ENCODE measurements around the gene APOH.

The APOH gene

GRCh38 chr17:66233023-66233753 is 4.0 kb upstream of the APOH start:
- no peak for DNase-seq

- DNase-seq, result no peak
Measured at GRCh38 chr17:66230922-66231591, 1.8 kb upstream of the APOH start.

DNA sequence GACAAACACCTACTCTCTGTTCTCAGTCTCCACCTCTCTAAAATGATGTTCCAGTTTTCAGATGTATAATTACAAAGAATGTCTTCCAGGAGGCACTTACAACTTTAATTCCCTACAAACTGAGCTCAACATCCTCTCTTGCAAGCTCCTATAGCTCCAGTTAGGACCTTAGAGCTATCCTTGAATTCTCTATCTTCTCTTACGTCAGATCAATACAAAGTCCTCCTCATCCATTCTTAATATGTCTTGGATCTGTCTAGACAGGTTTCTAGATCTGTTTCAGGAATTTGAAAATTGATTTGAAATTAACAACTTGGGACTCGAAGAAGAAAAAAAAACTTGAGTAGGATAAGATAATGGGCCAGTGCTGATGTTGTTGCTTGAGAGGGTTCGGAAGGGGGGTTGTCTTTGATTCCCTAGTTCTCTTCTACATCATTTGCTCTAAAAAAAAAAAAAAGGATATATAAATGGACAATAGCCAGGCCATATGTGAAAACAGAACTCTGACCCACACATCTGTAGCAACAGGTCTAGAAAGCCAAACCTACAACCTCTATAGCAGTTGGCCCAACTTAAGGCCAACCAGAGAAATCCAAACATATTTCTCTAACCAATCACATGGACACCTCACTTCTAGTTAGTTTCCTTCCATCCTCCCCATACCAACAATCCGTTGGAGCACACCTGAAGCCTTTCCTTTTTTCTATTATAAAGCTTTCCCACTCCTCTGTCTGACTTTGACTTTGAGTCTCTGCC is 746 bp upstream of the APOH start:
- DNase-seq, result no peak

DNA sequence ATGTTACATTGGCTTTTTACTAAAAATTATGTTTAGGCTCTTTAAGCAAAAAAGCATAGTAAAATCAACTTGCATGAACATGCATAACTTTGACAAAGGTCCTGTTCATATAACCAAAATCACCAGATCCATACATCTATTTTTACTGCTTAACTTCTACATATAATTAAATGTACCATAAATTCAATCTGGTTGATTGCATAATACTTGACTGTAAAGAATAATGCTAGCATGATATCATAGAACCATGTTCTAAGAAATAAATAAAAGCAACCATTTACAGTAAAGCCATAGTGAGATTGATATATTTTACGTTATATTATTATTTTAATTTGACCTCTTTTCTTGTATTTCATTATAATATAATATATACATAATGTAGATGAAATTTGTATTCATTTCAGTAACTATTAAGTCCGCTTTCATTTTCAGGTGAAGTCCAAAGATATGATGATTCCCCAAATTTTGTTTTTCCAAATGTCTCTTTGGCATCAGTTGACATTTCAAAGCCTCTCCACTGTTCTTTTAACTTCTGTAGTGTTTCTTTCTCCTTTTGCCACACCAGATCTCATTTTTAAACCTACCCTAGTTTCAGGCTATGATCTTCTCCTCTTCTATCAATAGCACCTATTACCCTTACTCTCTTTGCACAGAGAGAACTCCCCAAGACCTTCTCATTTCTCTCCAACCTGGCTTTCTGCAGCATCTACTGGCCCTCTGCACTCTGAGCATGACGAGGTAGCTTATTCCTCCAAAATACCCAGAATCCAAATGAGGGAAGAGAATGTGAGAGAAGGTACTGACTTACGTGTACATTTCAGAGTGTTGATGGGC is 1.8 kb downstream of the APOH start:
- DNase-seq, result no peak

- DNase-seq, result no peak
Measured at GRCh38 chr17:66222798-66223350, 6.3 kb downstream of the APOH start.

DNA sequence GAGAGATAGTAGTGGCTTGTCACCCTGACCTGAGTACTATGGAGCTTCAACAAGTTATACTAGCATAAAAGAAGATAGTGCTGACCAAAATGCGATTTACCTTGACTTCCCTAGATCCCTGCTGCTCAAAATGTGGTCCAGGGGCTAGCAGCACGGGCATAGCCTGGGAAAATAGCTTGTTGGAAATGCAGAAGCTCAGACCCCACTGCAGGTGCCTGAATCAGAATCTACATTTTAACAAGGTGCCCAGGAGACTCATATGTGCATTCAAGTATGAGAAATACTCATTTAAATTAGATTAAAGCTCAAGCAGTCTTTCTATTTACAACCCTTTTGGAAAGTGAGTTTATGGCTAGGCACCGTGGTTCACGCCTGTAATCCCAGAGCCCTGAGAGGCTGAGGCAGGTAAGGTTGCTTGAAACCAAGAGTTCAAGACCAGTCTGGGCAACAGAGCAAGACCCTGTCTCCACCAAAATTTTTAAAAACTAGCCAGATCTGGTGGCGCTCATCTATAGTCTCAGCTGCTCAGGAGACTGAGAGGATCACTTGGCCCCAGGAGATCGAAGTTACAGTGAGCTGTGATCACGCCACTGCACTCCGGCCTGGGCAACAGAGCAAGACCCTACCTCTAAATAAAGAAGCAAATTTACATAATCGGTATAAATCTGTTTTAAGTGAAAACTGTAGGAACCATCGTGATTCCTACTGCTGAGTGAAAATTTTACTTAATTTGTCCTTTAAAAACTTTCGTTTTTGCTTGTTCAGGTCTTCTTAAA is 7.3 kb downstream of the APOH start:
- DNase-seq, result no peak

- no peak for DNase-seq
Measured at GRCh38 chr17:66221343-66221742, 7.9 kb downstream of the APOH start.

GRCh38 chr17:66220079-66220835 is 9.0 kb downstream of the APOH start:
- no peak for DNase-seq

DNA sequence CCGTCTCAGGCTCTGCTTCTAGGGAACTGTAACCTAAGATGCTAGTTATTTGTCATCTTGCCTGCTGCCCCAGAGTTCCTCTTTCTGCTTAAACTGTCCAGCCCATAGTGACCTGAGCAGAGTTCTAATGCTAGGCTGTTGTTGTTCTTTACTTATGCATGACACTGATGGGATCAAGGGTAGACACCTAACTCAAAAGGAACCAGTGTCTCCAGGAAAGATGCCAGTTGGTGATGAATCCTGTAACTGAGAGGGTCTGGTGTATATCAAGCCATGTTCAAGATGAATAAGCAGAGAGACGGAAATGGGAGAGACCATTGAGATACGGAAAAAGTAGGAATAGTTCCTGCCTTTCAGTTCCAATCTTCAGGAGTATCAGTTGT is 13.7 kb downstream of the APOH start:
- no peak for DNase-seq

- DNase-seq, result no peak
Measured at GRCh38 chr17:66214884-66215528, 14.2 kb downstream of the APOH start.

GRCh38 chr17:66211047-66211810 is 18.0 kb downstream of the APOH start:
- DNase-seq, result no peak

DNA sequence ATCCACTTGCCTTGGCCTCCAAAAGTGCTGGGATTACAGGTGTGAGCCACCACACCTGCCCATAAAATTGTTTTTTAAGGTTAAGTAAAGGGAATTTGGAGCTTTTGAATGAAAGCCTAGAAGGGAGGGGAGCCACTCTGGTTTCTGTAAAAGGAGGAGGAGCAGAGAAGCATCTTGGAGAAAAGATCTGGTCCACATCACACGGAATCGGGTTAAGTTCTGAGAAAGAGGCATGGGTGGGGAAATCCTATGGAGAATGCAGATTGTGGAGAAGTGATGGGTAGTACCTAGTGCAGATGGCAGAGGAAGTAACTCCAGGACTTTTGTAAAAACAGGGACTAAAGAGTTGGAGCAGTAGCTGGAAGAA is 19.0 kb downstream of the APOH start:
- no peak for DNase-seq

- no peak for DNase-seq
Measured at GRCh38 chr17:66207936-66208335, 21.3 kb downstream of the APOH start.

GRCh38 chr17:66203274-66204015 is 25.8 kb downstream of the APOH start:
- no peak for DNase-seq

- peak; percentile 74 for DNase-seq
Measured at GRCh38 chr17:66200685-66201092, 28.5 kb downstream of the APOH start.

DNA sequence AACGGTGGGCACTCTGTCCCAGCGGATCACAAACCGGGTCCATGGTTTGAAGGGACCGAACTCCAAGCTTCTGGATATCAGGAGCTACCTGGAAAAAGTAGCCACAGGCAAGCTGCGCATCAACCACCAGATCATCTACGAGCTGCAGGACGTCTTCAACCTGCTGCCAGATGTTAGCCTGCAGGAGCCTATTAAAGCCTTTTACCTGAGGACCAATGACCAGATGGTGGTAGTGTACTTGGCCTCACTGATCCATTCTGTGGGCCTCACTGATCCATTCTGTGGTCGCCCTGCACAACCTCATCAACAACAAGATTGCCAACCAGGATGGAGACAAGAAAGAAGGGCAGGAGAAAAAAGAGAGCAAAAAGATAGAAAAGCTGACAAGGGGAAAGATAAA is 31.0 kb downstream of the APOH start:
- no peak for DNase-seq

- DNase-seq, result no peak
Measured at GRCh38 chr17:66192378-66192687, 36.9 kb downstream of the APOH start.

- DNase-seq, result peak; percentile 94
Measured at GRCh38 chr17:66191593-66192377, 37.4 kb downstream of the APOH start, which contains the start of gene CEP112. TSS of gene CEP112 (minus strand) at chr17:66192133.

Measured in activated effector memory CD4-positive, alpha-beta T cell treated with anti-CD3 and anti-CD28 coated beads, Interleukin-2, amount 50 U/mL, for 16 hours (primary cell).